ENCODE results near the gene DNAJC27. TPM values are rescaled to one million over a fixed set of nuclear protein-coding genes. Genes with fewer than 3 reads are reported as not detected.

The DNAJC27 gene
- total RNA-seq, 4 donors from 2014 or later = 2.7 to 12.4 (median 7.8) TPM

Small RNA genes lying within 50 kb of the gene (small RNA-seq; reads per million reads assigned to genes)
- gene AC013267.1 (0 reads per million in 2 donors), gene RF00016 (0 reads per million in 2 donors), gene RF00019 (0 reads per million in 2 donors)

Other genes starting within 250 kb of the DNAJC27 start
- 10 to 100 TPM; 19.9 to 38.7 (median 21.2) TPM for gene PTRHD1, start 178.6 kb downstream of the DNAJC27 start, total RNA-seq
- gene CENPO, start 178.5 kb downstream of the DNAJC27 start, total RNA-seq = 10 to 100 TPM in 2 of 4 donors, 1 to 10 TPM in 2; 8.5 to 10.7 (median 10.0) TPM
- gene ADCY3, start 51.7 kb downstream of the DNAJC27 start, total RNA-seq = 100 to 1,000 TPM in 1 of 4 donors, 10 to 100 TPM in 3; 23.6 to 195 (median 56.4) TPM
- 1 to 10 TPM in 1 of 4 donors, under 1 TPM in 3; 0.40 to 1.2 (median 0.65) TPM for gene EFR3B, start 70.1 kb upstream of the DNAJC27 start, total RNA-seq
- gene POMC, start 196.6 kb upstream of the DNAJC27 start, total RNA-seq = not detected